A204.1 (cell line): Measurements from ENCODE around the gene PCCA.
"Not testable (repeated sequence)": the region's sequence is repeated elsewhere in the genome, so short reads cannot be mapped to it uniquely, and the experiment has no call there.

ENCODE experiments used
- FAIRE-seq: peaks from 2 replicates; lab custom pipeline; 2012; peaks lifted over from hg19 to GRCh38; lab: Jason Lieb, UNC

PCCA gene

DNA sequence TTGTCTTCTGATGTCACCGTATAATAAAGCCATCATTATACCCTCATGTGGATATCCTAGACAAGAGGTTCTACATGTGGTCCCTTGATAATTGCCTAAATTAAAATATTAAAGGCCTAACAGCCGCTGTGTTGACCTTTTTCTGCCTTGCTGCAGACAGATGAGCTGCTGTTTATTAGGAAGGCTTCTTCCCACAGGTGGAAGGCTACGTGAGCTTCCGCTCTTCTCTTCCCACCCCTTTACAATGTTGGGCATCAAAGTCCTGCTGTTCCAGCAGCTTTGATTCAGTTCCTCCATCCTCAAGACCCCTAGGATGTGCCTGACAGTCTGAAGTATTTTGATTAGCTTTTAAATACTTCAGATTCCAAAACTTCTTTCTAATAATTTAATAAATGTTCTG lies 217.1 kb downstream of the PCCA start:
- no peak for FAIRE-seq

DNA sequence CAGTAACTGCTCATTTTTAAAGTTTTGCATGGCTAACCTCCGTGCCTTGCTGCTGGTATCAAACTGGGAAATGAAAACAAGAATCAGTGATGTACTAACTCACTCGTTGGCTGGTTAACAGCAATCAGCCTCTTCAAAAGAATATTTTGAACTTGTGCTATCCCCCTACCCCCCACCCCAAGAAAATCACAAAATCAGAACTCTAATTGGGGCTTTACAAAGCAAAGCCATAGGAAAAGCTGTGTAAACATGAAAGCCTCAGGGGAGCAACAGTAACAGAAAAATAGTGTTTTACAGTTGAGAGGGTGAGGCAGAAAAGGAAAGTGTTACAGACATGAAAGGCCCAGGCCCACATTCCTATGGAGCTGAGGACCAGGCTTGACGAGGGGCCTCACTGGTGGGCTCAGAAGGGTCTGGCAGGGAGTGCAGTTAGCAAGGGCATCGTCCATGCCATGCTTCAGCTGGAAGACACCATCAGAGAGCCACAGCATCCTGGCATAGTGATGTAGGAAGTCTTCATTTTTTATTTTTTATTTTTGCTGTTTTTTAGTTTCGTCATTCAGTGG lies 217.6 kb downstream of the PCCA start:
- FAIRE-seq = peak; percentile 100

DNA sequence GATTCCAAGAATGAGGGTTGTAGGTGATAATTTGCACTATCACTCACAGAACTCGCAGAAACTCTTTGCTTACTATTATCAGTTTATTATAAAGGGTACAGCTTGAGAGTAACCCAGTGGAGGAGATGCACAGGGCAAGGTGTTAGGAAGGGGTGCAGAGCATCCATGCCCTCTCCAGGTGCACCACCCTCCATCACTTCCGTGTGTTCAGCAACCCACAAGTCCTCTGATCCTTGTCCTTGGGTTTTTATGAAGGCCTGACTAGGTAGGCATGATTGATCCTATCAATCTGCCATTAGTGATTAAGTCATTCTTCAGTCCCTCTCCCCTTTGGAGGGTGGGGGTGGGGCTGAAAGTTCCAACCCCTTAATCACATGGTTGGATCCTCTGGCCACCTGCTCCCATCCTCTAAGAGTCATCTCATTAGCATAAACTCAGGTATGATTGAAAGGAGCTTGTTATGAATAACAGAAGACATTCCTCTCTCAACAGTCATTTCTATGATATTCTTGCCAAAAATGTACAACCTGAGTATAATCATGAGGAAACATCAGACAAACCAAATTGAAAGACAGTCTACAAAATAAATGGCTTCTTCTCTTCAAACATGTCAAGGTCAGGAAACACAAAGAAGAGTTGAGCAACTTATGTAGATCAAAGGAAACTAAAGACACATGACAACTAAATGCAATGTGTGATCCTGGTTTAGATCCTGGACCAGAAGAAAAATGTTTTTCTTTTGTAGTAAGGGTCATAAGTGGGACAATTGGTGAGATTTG lies 225.4 kb downstream of the PCCA start:
- peak; percentile 65 for FAIRE-seq

DNA sequence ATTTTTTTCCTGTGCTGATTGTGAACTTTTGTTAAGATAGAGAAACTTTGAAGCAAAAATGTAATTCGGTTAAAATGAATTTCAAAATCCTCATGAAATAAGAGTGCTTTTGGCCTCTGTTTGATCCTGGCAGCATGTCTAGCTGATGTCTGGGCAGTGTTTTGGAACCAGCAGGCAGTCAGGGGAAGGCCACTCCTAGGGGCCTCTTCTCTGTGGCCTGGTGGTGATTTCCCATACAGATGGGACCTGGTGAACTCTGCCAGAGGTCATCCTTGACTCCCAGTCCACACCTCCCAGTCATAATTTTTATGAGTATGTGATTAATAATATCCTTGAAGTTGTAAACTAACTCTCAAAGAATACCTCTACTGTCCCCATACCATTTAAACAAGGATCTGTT lies 226.6 kb downstream of the PCCA start:
- FAIRE-seq = no peak

DNA sequence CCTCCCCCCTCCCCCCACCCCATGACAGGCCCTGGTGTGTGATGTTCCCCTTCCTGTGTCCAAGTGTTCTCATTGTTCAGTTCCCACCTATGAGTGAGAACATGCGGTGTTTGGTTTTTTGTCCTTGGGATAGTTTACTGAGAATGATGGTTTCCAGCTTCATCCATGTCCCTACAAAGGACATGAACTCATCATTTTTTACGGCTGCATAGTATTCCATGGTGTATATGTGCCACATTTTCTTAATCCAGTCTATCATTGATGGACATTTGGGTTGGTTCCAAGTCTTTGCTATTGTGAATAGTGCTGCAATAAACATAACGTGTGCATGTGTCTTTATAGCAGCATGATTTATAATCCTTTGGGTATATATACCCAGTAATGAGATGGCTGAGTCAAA lies 229.6 kb downstream of the PCCA start:
- FAIRE-seq = not testable (repeated sequence)

DNA sequence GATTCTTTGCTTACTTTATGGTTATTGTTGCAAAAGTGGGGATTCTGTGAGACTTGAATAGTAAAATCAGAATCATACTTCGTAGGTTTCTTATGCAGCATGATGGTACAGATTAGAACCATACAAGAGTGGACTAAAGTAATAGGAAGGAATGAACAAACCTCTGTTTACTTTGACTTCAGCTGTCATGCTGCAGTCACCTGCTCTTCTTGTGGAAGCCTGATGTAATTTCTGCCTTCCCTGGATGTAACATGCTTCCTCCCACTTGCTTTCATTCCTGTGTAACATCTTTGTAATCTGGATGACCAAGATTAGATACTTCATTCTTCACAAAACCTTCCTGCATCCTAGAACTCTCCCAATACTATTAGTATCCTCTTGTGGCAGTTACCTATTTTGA lies 235.0 kb downstream of the PCCA start:
- no peak for FAIRE-seq

DNA sequence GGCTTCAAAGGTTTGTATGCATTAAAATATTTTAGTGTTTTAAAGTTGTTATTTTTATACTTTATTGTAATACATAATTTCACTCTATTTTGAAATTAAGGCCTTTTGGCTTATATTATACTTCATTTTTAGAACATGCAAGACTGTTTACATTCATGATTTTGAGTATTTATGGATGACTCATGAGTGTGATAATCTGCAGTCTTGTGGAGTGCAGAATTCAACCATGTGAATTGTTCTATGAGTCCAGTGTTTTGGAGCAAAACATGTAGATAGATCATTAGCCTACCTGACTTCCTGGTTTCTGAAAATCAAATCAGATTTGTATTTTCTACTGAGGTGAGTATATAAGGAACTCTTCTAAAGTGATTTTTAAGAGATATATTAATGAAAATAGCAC lies 241.8 kb downstream of the PCCA start:
- FAIRE-seq = no peak

DNA sequence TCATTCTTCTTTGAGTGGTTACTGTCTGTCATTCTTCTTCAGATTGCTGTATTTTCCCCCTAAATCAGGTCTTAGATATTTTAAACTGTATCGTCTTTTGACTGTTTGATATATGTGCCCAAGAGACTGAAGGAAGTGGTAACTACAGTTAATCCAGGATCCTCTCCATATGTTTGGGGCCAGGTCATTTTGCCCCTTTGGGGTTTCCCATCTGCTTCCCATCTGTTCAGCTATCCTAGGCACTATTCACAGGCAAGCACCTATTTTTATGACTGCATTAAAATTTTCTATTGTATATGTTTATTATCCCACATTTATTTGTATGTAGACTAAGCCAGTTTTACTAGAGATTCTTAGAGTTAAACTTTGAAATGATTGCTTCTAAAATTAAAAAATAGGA lies 244.2 kb downstream of the PCCA start:
- no peak for FAIRE-seq

DNA sequence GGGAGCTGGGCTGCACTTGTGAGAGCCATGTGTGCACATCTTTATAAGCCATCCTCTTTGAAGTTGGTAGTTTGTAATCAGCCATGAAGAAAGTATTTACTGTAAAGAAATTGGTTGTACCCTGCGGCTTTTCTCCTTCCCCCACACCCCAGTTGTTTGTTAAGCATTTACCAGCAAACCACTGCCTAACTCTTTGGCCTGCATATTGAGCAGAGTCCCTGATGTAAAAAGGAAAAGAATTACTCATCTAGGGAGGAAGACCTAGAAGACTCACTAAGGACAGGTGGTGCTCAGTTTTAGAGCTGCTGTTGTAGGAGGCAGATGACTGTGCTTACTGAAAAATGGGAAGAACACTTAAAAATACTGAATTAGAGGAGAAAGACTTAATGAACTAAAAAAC lies 245.3 kb downstream of the PCCA start:
- no peak for FAIRE-seq

DNA sequence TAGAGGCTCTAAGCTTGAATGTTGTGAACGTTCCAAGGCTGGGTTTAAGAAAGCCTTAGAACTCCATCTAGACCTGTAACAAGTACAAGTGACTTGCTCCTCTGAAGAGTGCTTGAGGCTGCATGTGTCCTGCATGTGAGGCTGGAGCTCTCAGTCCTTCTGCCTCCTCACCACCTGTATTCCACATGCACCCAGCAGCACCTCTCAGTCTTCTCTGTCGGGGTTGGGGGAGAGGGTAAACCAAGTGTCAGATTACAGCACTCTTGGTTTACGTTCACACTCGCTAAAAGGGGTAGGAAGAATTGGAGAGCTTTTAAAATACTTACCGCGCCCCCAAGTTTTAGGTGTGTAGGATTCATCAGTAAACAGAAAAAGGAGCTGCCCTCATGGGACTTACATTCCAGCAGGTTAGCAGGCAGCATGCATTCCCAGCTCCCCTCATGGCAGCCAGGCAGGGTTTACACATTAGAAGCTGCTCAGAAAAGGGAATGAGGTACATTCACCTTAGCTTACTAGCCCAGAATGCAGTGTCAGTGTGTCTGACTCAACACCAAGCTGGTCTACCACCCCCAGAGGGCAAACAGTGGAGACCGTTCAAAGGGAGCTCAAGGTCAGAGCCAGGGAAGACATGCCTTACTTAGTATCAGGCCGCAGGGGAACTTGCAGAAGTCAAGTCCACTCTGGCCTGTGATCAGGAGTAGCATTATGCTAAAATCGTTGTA lies 248.1 kb downstream of the PCCA start:
- no peak for FAIRE-seq

DNA sequence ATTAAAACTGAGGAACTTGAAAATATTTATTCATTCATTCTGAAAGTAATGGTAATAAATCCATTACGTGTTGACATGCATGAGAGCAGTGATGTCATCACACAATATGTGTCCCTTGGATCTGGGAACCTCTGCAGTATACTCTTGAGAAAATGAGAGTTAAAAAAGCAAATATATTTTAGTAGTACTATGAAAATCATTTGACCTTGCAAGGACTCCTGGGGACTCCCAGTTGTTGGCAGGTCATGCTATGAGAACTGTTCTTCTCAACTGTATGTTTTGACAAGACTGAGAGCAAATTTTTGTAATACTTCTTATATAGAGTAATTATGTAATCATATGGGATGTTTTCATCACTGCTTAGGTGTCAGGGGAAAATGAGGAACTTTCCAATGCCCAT lies 249.4 kb downstream of the PCCA start:
- no peak for FAIRE-seq

DNA sequence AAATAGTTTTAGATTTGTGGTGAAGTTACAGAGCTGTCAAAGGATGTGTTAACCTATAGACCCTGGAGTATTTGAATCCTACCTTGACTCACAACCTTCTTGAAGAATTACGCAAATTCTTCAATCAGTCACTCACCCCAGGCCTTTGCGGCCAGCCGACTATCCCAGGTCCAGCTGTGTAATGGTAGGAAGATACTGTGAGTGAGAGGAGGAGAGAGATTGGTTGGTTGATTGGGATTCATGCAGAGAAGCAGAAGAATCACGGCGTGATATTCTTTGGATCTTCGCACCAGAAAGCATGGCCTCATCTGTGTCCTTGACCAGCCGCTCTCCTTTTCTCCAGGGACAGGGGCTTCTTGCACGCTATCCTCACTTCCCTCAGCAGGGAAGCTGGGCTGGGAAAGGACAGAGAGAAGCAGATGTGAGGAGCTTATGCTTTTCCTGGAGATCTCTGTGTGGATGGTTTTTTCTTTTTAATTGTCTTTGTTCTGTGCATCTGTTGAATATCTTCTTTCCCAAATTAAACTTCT lies 250.6 kb downstream of the PCCA start:
- FAIRE-seq = no peak

DNA sequence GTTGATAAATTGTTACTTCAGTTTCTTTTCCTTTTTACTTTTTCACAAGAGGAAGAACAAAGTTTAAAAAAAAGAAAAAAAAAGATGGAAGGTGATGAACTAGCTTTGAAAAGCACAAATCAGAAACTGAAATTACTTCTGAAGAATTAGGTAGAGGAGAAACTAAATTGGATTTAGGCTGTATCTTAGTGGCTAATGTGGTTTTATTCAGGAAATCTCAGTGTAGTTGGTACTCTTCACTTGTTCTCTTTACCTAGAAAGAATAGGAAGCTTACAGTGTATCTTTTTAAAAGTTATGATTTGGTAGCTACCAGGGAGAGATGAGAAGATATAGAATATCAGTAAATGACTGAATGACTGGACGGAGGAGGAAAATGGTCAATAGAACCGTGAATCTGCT lies 252.0 kb downstream of the PCCA start:
- FAIRE-seq = no peak

DNA sequence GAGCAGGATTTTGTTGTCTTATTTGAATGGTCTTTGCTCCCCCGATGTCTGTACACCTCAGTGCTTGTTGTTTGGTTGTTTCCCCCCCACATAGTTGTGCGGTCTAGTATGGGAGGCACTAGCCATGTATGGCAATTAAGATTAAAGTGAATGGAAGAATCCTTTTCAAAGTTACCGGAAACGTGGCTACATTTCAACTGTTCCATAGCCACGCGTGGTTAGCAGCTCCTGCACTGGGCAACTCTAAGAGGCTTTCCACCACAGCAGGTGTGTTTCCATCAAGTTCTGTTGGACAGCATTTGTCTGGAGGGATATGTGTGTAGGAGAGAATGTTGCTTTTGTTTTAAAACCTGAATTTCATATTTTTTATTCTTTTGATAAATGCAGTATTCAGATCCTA lies 252.4 kb downstream of the PCCA start:
- FAIRE-seq = no peak

DNA sequence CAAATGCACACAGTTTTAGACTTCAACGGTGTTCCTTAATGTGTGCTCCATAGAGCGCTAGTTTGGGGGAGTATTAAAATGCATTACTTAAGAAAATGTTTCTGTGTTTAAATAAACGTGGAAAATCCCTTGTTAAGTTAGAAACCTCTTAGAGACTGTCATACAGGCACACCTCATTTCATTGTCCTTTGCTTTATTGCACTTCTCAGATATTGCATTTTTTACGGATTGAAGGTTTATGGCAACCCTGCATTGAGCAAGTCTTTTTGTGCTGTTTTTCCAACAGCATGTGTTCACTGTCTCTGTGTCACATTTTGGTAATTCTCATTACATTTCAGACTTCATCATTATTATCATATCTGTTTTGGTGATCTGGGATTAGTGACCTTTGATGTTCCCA lies 255.7 kb downstream of the PCCA start:
- FAIRE-seq = no peak

DNA sequence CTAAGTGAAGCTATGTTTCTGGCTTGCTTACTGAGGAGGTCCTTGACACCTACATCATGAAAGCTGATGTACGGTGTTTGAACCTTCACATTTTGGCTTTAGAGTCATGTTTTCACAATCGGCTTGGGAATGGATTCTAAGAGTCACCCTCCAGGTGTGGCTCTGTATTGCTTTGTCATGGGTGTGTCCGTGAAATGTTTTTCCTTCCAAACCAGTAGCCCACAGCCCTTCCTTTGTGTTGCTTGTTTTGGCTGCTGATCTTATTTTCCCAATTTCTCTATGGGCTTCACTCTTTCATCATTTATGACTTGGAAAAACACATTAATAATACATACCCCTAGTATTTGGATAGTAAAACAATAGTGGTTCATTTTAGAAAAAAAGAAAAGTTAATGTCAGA lies 259.1 kb downstream of the PCCA start:
- FAIRE-seq = no peak

DNA sequence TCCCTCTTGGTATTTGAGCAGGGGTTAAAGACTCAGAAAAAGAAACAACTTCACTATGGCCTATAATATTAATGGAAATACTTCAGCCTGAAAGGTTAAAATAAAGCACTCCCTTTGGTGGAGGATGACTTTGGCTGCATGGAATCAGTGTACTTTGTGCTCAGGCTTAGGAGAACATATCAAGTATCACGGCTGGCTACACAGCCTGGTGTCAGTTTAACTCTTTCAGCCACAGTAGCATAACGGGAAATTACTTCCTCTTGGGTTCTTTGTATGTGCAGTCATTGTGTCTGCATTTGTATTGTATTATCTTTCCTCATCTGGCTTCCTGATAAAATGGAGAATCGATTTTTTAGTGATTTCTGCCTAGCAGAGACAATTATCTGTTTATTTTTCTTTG lies 260.7 kb downstream of the PCCA start:
- no peak for FAIRE-seq

DNA sequence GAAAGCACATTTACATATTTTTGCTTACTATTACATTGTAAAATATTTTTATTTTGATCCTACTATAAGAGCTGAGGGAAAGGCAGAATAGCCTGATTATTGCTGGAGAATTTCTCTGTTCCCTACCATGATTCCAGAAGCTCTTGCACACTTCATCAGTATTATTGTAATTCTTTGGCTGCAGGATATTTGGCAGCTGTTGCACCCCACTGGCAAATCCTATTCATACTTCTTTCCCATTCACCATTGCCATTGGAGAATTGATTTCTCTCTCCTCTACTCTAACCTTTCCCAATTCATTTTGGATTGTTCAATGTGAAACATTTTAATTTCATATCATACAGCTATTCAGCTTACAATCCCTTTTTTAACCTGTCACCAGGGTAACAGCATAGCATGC lies 261.7 kb downstream of the PCCA start:
- FAIRE-seq = no peak

DNA sequence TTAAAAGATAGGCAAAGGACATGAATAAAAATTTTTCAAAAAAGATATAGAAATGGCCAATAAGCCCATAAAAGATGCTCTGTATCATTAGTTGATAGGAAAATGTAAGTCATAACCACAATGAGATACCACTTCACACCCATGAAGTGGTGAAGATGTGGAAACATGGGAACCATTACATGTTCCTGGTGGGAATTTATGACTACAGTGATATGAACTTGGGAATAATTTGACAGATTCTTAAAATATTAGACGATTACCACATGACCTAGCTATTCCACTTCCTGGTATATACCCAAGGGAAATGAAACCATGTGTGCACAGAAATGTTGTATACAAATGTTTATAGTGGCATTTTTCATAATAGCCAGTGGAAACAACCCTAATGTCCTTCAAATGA lies 267.5 kb downstream of the PCCA start:
- FAIRE-seq = no peak

DNA sequence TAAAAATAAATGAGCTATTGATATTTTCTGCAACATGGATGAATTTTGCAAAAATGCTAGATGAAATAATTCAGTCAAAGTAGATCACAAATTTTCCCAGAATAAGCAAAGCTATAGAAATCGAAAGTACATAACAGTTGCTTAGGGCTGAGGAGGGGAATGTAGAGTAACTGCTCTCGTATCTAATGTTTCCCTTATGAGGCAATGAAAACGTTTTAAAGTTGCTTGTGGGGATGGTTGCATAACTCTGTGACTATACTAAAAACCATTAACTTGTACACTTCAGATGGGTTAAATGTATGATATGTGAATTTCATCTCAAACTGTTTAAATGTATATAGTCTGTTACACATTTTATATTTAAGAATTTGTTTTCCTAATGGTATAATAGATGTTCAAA lies 268.0 kb downstream of the PCCA start:
- FAIRE-seq = peak; percentile 65

DNA sequence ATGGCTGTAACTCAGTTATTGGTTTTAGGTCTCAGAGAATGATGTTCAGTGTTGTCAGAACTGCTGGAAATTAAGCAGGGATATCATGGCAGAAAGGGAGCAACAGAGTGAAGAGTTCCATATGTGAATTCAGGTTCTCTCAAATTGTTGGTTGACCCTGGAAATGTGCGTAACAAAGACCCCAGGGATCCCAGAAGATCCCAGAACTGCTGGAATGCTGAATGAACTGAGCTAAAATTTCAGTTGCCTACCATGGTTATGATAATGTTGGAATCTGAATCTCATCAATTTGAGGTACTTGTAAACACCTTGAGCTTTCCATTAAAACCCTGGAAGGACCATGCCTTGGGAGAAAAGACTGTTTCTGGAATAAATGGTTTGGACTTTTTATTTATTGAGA lies 268.9 kb downstream of the PCCA start:
- no peak for FAIRE-seq

DNA sequence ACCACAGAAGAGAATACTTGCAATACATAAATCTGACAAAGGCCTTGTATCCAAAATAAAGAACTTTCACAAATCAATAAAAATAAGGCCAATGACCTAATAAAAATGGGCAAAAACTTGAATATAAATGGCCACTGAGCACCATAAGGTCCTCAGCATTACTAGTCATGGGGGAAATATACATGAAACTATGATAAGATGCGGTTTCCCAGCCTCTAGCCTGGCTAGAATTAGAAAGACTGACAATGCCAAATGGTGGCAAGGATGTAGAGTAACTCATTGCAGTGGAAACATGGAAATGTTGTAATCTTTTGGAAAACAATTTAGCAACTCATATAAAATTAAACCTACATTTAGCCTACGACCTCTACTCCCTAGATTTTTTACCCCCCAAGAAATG lies 272.6 kb downstream of the PCCA start:
- peak; percentile 98 for FAIRE-seq

DNA sequence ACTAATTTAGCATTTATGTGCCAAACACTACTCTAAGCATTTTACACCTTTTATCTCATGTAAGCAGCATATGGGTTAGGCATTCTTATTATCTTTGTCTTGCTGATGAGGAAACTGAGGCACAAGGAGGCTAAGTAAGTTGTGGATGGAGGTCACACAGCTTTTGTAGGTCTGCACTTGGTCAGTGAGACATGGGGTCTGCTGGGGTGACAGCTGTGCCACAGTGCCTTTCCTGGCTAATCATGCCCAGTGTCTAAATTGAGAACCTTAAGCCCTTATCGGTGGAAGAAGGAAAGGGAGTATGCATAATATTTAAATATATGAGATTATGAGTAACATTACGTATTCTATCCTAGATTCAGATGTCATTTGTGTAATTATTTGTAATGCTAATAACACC lies 273.5 kb downstream of the PCCA start:
- FAIRE-seq = no peak

DNA sequence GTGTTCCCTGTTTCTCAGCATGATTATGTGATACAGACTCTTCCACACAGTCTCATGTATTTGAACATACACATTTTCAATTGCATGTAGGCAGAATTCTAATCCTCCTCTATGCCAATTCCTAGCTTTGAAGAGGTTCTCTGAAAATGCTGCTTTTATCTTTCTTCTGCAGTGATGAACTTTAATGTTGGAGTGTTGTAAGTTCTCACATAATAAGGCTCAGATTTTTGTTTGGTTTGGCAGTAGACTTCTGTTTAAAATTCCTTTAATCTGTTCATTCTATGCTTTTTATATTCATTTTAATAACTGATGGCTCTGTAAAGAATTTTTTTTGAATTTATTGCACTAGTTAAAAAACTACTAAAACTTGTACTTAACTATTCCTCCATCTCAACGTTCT lies 273.9 kb downstream of the PCCA start:
- peak; percentile 100 for FAIRE-seq
